Forelimb muscle (tissue), 1 donor: ENCODE measurements around the gene DDA1. TPM values are rescaled to one million over a fixed set of nuclear protein-coding genes. Genes with fewer than 3 reads are reported as not detected.

Experiments used
- DNase-seq: peaks from one replicate; pipeline ENCODE4 v3.0.0-alpha.2; 2013; ENCODE audit warnings: low read depth
- polyA plus RNA-seq: library from polyadenylated mRNA; unstranded; fragments of 120-200 nt; gene quantifications from one replicate; pipeline ENCODE4 v1.2.1, GENCODE V29; 2013; ENCODE audit not compliant: insufficient read length

DDA1 gene
- polyA plus RNA-seq, 1 donor: 34.8 TPM

GRCh38 chr19:17311455-17312188 lies 2.3 kb downstream of the DDA1 start:
- DNase-seq: no peak

GRCh38 chr19:17312189-17313113 lies 3.1 kb downstream of the DDA1 start:
- DNase-seq: no peak

- DNase-seq: no peak
Measured at GRCh38 chr19:17314007-17314593, 4.7 kb downstream of the DDA1 start.

- DNase-seq: no peak
Measured at GRCh38 chr19:17318966-17319365, 9.6 kb downstream of the DDA1 start.

GRCh38 chr19:17319473-17320238 lies 10.3 kb downstream of the DDA1 start:
- DNase-seq: no peak

GRCh38 chr19:17320435-17320834 lies 11.1 kb downstream of the DDA1 start:
- no peak for DNase-seq

GRCh38 chr19:17321655-17322489 lies 12.5 kb downstream of the DDA1 start:
- DNase-seq: no peak

GRCh38 chr19:17322854-17323253 lies 13.5 kb downstream of the DDA1 start:
- DNase-seq: no peak

- no peak for DNase-seq
Measured at GRCh38 chr19:17323300-17323963, 14.1 kb downstream of the DDA1 start.

- no peak for DNase-seq
Measured at GRCh38 chr19:17323964-17324332, 14.6 kb downstream of the DDA1 start.

GRCh38 chr19:17324357-17325114 lies 15.2 kb downstream of the DDA1 start:
- DNase-seq: no peak

- DNase-seq: no peak
Measured at GRCh38 chr19:17325133-17325532, 15.8 kb downstream of the DDA1 start.

- DNase-seq: no peak
Measured at GRCh38 chr19:17325881-17326594, 16.7 kb downstream of the DDA1 start.

- DNase-seq: no peak
Measured at GRCh38 chr19:17326595-17326966, 17.2 kb downstream of the DDA1 start.

- no peak for DNase-seq
Measured at GRCh38 chr19:17327068-17327653, 17.8 kb downstream of the DDA1 start.

- DNase-seq: no peak
Measured at GRCh38 chr19:17327654-17328516, 18.5 kb downstream of the DDA1 start.

- no peak for DNase-seq
Measured at GRCh38 chr19:17328517-17329365, 19.4 kb downstream of the DDA1 start.
